ENCODE measurements around the gene NBPF9. TPM values are rescaled to one million over a fixed set of nuclear protein-coding genes. Genes with fewer than 3 reads are reported as not detected.
A peak's percentile ranks its signal among the peaks of the same experiment; 100 is the strongest.
"Not testable (repeated sequence)": the region's sequence is repeated elsewhere in the genome, so short reads cannot be mapped to it uniquely, and the experiment has no call there.

The NBPF9 gene
- total RNA-seq, 1 experiment from 2014 or later: 3.9 TPM

DNA sequence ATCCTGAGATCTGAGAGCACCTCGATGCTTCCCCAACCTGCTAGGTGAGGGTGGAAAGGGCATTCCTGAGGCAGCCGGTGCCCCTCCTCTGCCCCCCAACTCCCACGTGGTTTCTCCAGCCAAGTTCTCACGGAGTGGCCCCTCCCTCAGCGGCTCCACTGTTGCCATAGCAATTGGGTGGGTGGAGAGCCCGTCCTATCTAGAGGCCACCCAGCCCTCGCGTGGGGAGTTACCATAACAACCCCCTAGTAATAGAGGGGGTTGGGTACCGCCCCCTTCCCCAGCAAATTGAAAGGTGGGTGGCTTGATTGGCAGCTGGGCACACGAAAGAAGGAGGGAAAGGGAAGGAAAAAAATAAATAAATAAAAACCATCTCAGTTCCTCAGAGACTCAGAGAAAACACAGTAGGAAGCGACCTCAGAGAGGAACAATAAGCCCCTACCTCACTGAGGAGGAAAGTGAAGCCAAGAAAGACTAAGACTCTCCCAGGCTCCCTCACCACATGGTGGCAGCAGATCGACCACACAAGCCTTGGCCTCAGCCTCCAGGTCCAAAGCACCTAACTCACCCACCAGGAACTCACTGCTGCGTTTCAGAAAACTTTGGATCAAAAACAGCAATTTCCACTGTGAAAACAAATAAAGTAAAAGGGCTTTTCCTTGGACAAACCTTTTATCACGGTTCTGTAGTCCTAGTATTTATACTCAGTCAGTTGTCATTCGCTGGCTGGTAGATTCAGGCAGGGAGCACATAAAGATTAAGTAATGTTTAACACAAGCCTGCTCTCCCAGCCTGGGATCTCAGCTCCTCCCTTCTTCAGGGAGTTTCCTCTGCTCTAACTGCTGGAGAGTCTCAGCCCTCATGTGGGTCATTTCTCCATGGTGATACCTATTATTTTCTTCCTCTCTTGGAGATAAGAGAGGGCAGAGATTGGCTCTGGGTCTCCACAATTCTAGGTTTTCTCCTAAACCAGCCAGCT is 20.9 kb upstream of the NBPF9 start:
- H3K9me3 Mint-ChIP-seq; H2BK15ac ChIP-seq (ENCODE audit: low read depth, low read length); H2BK120ac ChIP-seq (ENCODE audit: low read depth, low read length, poor library complexity, severe bottlenecking); H3K36me3 Mint-ChIP-seq (ENCODE audit: insufficient read depth in 1 of 3, low read depth in 3 of 3); H3K18ac ChIP-seq (ENCODE audit: insufficient read length, low read depth, low read length); H3K79me2 ChIP-seq (ENCODE audit: insufficient read depth, low read length); H3K9me3 ChIP-seq (ENCODE audit: control insufficient read depth, low read depth, low read length); H2AFZ ChIP-seq (ENCODE audit: low read length); H3K9ac ChIP-seq (ENCODE audit: extremely low read depth, insufficient read length, low read length); H3K14ac ChIP-seq (ENCODE audit: insufficient read depth, low read length); H3K4me2 ChIP-seq (ENCODE audit: insufficient read depth, insufficient read length, low read length); H2BK12ac ChIP-seq (ENCODE audit: insufficient read length, low read depth, low read length); H2BK5ac ChIP-seq (ENCODE audit: insufficient read length, low read length); H3T11ph ChIP-seq (ENCODE audit: low read length); H4K91ac ChIP-seq (ENCODE audit: insufficient read length, low read depth, low read length); H2AK5ac ChIP-seq (ENCODE audit: insufficient read length, low read length); H4K8ac ChIP-seq (replicated peaks; ENCODE audit: insufficient read length, low read depth, low read length); H3K27ac ChIP-seq (ENCODE audit: insufficient read length, low read depth, low read length); H4K5ac ChIP-seq (ENCODE audit: insufficient read length, low read depth, low read length); H3K4ac ChIP-seq (ENCODE audit: low read depth, low read length); H3K79me1 ChIP-seq (ENCODE audit: insufficient read depth, low read depth, low read length, poor library complexity, severe bottlenecking); H3K4me1 ChIP-seq (ENCODE audit: insufficient read depth, low read length); H3K56ac ChIP-seq (ENCODE audit: insufficient read length, low read depth, low read length); H3K23ac ChIP-seq (ENCODE audit: insufficient read length, low read depth, low read length); H3K27me3 ChIP-seq (ENCODE audit: insufficient read depth, low read length); H3K4me1 Mint-ChIP-seq; H3K27me3 Mint-ChIP-seq (ENCODE audit: low read depth); H2BK20ac ChIP-seq (ENCODE audit: low read depth, low read length, poor library complexity, severe bottlenecking); H3K23me2 ChIP-seq (ENCODE audit: insufficient read length, low read depth, low read length, poor library complexity, severe bottlenecking); H4K20me1 ChIP-seq (ENCODE audit: control insufficient read depth, insufficient read depth, insufficient read length): not testable (repeated sequence)
- Mint-ChIP-seq H3K27ac (0 out of 7 replicates have a peak overlapping the region, but pooled peaks of 1 of the 3 experiments have one; percentile 55), H3K4me3 (0 out of 5 replicates have a peak overlapping the region, but pooled peaks of 1 of the 2 experiments have one; percentile 7)
- DNase-seq: peak; percentile 38
- no CpG with 5 or more reads among the region's 15 CpGs for WGBS (ENCODE audit: extremely low coverage, insufficient read length, low lambda C conversion rate)

DNA sequence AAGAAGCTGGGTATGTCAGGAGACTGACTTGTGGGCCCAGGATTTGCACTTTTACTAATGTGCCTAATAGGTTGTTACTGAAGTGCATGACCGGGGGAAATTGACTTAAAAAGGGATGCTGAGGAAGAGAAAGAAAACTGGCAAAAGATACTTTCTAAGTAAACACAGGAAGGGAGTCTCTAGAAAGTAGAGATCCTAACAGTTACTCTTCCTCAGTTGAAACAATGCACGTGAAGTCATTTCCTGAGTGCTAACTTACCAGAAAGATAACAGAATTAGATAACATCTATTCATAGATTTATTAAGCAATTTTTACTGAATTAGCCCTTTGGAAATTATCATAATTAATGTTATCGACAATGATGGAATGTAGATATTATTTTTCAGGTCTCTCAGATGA is 9.5 kb upstream of the NBPF9 start:
- not testable (repeated sequence) for H3K56ac ChIP-seq (ENCODE audit: insufficient read length, low read depth, low read length); H3K23ac ChIP-seq (ENCODE audit: insufficient read length, low read depth, low read length); H3K36me3 Mint-ChIP-seq (ENCODE audit: insufficient read depth in 1 of 3, low read depth in 3 of 3); H3K79me1 ChIP-seq (ENCODE audit: insufficient read depth, low read depth, low read length, poor library complexity, severe bottlenecking); H2AFZ ChIP-seq (ENCODE audit: low read length); H3T11ph ChIP-seq (ENCODE audit: low read length); H3K23me2 ChIP-seq (ENCODE audit: insufficient read length, low read depth, low read length, poor library complexity, severe bottlenecking); DNase-seq; H2BK15ac ChIP-seq (ENCODE audit: low read depth, low read length); H4K91ac ChIP-seq (ENCODE audit: insufficient read length, low read depth, low read length); H3K27ac ChIP-seq (ENCODE audit: insufficient read length, low read depth, low read length); H2BK12ac ChIP-seq (ENCODE audit: insufficient read length, low read depth, low read length); H4K5ac ChIP-seq (ENCODE audit: insufficient read length, low read depth, low read length); H3K9me3 Mint-ChIP-seq; H3K27ac Mint-ChIP-seq; H3K4me1 Mint-ChIP-seq; H2BK5ac ChIP-seq (ENCODE audit: insufficient read length, low read length); H4K20me1 ChIP-seq (ENCODE audit: control insufficient read depth, insufficient read depth, insufficient read length); H3K4ac ChIP-seq (ENCODE audit: low read depth, low read length); H3K4me3 Mint-ChIP-seq; H2AK5ac ChIP-seq (ENCODE audit: insufficient read length, low read length); H3K4me1 ChIP-seq (ENCODE audit: insufficient read depth, low read length); H4K8ac ChIP-seq (replicated peaks; ENCODE audit: insufficient read length, low read depth, low read length); H3K9me3 ChIP-seq (ENCODE audit: control insufficient read depth, low read depth, low read length); H3K14ac ChIP-seq (ENCODE audit: insufficient read depth, low read length); H2BK120ac ChIP-seq (ENCODE audit: low read depth, low read length, poor library complexity, severe bottlenecking); H3K27me3 ChIP-seq (ENCODE audit: insufficient read depth, low read length); H3K79me2 ChIP-seq (ENCODE audit: insufficient read depth, low read length); H2BK20ac ChIP-seq (ENCODE audit: low read depth, low read length, poor library complexity, severe bottlenecking); H3K9ac ChIP-seq (ENCODE audit: extremely low read depth, insufficient read length, low read length); H3K27me3 Mint-ChIP-seq (ENCODE audit: low read depth); H3K4me2 ChIP-seq (ENCODE audit: insufficient read depth, insufficient read length, low read length); H3K18ac ChIP-seq (ENCODE audit: insufficient read length, low read depth, low read length)
- no CpG with 5 or more reads among the region's 3 CpGs for WGBS (ENCODE audit: extremely low coverage, insufficient read length, low lambda C conversion rate)
